Stimulated activated naive CD8-positive, alpha-beta T cell treated with anti-CD3 and anti-CD28 coated beads, Interleukin-15, amount 100 ng/mL, for 72 hours (primary cell): Measurements from ENCODE around the gene KLK3.

ENCODE experiments used
- ATAC-seq: fragments of 150-1000 bp; cut with Tn5 transposase; 2 replicates; pipeline ENCODE4 v1.10.0; 2021; ENCODE audit warnings: mild to moderate bottlenecking, moderate library complexity
- DNase-seq, 2 donors: peaks; one replicate each; pipeline ENCODE4 v3.0.0; 2021 to 2022
- H3K27ac Mint-ChIP-seq, 2 donors: one replicate each; pipeline ENCODE4 v1.8.0; 2022; ENCODE audit warnings: mild to moderate bottlenecking in 2 of 2, mixed read lengths in 2 of 2, moderate library complexity in 2 of 2
- H3K27me3 Mint-ChIP-seq: one replicate; pipeline ENCODE4 v1.8.0; 2022; ENCODE audit warnings: mixed read lengths
- H3K4me1 Mint-ChIP-seq: one replicate; pipeline ENCODE4 v1.8.0; 2022; ENCODE audit warnings: mild to moderate bottlenecking, mixed read lengths
- H3K4me3 Mint-ChIP-seq, 2 donors: one replicate each; pipeline ENCODE4 v1.8.0; 2022; ENCODE audit warnings: mild to moderate bottlenecking in 2 of 2, mixed read lengths in 2 of 2, moderate library complexity in 1 of 2
- H3K9me3 Mint-ChIP-seq, 2 donors: one replicate each; pipeline ENCODE4 v1.8.0; 2022; ENCODE audit warnings: mixed read lengths in 2 of 2

Gene KLK3

DNA sequence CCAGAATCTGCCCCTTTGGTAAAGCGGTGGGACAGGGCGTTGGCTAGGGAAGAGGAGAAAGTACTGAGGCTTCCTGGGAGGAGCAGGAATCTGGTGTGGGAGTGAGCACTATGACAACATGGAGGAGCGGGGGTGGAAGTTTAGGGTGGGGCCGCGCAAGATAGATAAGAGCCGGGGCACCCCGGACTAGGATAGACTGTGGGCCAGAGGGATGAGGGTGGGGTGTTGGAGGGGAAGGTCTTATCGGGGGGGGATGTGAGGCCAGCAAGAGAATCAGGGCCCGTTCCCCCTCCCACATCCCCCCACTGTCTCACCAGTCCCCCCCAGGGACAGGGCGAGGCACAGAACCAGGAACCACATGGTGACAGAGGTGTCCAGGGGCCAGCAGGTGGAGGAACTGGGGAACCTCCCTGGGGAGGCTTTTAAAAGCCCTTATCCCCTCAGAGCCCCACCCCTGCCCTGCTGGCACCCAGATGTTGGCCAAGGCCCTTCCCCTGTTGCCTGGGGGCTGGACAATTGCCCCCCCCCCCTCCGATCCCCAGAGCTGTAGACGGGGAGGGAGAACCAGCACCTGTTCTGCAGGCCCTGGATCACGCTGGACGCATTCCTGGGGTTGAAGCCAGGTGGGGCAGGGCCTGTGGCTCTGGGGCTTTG is 31.2 kb upstream of the KLK3 start, which contains the start of gene KLK1:
TSS of gene KLK1 (minus strand) at position 399 of the 654 bp plus-strand sequence. CDS start at position 360, 39 bp downstream.
- Mint-ChIP-seq H3K4me1 (peaks cover 31% of the 10 kb centered on the region), H3K27ac (no peak within 1 kb of the TSS)
- no peak for ATAC-seq

DNA sequence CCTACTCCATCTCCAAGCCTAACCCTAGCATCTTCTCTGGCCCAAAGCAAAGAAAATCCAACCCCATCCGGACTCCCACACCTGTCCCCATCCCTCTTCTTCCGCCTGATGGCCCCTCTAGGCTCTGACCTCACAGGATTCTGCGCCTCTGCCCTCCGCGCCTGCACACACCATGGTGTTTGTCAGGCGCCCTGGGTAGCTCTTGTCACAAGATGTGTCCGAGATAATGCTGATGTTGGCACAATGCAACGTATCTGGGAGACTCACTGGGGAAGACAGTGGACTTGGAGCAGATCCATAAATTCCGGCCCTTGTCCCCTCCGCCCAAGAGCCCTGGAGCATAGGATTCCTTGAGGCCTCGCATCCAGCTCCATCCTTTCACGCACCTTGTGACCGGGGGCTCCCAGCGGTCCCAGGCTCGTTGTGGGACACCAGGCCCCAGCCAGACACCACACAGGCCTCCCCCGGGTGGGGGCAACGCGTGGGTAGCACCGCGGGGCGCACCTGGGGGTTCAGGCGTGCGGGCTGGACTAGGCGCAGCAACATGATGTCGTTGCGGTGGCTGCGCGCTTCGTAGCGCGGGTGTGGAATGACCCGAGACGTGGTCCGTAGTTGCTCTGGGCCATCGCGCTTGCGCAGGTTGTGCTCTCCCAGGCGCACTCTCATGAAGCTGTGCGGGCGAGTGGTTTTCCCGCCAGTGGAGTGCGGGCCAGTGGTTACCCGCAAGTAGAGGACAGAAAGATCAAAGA is 28.0 kb upstream of the KLK3 start:
- no peak overlapping the region for H3K4me3 Mint-ChIP-seq
- H3K27me3 Mint-ChIP-seq = peaks cover 63% of the 10 kb centered on the region
- no peak for ATAC-seq
- H3K9me3 Mint-ChIP-seq = no peaks in the 10 kb centered on the region
- no peak for DNase-seq
- no peak overlapping the region for H3K27ac Mint-ChIP-seq
- H3K4me1 Mint-ChIP-seq = no peaks in the 10 kb centered on the region

More for the DNA sequence above, 31.2 kb upstream of the KLK3 start, which contains the start of gene KLK1:
- peaks cover 84% of the 10 kb centered on the region for H3K27me3 Mint-ChIP-seq
- no peak for DNase-seq
- H3K4me3 Mint-ChIP-seq = no peak within 1 kb of the TSS
- no peaks in the 10 kb centered on the region for H3K9me3 Mint-ChIP-seq

DNA sequence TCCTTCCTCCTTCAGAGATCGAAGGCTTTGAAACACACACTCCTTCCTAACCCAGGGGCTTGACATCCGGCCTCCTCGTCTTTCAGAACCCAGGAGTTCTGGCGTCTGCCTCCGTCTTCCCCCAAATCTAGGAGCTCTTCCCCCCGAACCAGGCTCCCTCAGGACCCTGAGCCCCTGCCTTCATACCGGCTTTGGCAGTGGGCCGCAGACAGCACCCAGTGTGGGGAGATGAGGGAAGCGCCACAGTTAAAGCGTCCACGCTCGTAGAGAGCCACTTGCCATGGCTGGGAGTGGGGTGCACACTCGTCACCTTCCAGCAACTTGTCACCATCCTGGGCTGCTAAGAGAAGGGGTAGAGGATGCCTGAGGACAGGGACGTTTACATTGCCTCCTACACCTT is 27.2 kb upstream of the KLK3 start:
- Mint-ChIP-seq H3K4me1 (no peaks in the 10 kb centered on the region), H3K27me3 (peaks cover 63% of the 10 kb centered on the region), H3K9me3 (no peaks in the 10 kb centered on the region), H3K27ac (no peak overlapping the region), H3K4me3 (no peak overlapping the region)
- no peak for ATAC-seq
- no peak for DNase-seq

DNA sequence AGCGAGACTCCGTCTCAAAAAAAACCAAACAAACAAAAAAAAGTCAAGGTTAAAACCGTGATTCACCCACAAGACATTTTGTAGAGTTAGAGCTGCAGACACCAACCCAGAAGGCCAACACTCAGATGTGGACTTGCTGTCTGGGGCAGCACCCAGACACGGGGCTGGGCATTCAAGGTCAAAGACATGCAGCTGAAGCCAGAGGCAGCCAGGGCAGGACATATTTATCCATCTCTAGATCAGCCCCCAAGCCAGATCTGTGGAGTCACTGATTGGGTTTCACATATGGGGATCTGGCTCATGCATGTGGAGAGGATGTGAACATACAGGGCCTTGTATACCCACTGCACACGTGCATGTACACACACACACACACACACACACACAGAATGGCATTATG is 24.9 kb upstream of the KLK3 start:
- ATAC-seq = no peak
- H3K27me3 Mint-ChIP-seq = peaks cover 67% of the 10 kb centered on the region
- no peaks in the 10 kb centered on the region for H3K4me1 Mint-ChIP-seq

DNA sequence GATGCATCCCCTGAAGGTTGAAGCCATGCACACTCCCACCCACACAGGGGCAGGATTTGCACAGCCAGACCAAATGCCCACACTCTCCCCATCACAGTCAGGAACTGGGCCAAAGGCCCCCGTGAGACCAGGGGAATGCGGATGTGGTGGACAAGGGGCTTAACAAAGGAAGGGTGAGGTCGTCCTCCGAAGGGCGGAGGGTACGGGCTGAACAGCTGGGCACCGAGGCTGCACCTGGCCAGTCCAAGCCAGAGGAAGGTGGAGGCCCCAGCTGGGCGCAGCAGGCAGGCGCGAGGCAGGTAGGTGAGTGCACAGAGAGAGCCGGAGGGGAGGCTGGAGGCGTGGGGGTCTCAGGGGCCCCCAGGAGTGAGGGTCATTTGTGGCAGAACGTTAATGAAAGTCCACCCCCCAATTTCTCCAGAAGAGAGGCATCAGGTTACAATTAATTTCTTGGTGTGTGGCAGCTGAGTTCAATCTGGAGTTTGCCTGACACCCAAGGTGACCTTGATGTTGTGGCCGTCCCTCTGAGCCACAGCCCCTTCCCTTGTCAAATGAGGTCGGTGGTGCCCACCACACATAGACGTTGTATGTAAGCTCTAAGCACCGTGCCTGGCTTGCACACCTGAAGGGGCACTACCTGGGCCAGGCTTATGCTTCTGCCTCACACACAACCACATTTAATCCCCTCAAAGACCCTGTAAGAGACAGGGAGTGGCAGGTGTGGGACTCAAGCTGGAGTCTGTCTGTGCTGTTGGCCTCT is 24.3 kb upstream of the KLK3 start:
- Mint-ChIP-seq H3K27ac (no peak overlapping the region), H3K4me3 (no peak overlapping the region)

More for the DNA sequence above, 24.9 kb upstream of the KLK3 start:
- Mint-ChIP-seq H3K27ac (no peak overlapping the region), H3K4me3 (no peak overlapping the region), H3K9me3 (no peaks in the 10 kb centered on the region)
- DNase-seq = no peak

DNA sequence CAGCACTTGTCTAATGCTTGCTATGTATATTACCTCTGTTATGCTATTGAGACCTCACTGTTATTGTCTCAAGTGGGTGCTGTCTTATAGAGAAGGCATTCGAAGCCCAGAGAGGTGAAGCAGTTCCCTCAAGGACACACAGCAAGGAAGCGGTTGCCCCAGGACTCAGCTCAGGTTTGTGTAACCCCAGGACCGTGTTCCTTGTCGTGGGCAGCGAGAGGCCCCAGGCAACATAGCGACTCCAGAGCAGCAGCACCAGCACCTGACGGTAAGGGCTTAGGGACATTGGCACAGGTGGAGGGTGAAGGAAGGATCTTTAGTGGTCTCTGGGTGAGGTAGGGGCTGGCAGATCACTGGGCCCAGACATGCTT is 23.7 kb upstream of the KLK3 start:
- Mint-ChIP-seq H3K27me3 (peaks cover 76% of the 10 kb centered on the region), H3K4me3 (no peak overlapping the region), H3K4me1 (peaks cover 10% of the 10 kb centered on the region), H3K9me3 (no peaks in the 10 kb centered on the region), H3K27ac (no peak overlapping the region)
- DNase-seq = no peak
- no peak for ATAC-seq

More for the DNA sequence above, 24.3 kb upstream of the KLK3 start:
- ATAC-seq = no peak
- Mint-ChIP-seq H3K9me3 (no peaks in the 10 kb centered on the region), H3K4me1 (peaks cover 5% of the 10 kb centered on the region), H3K27me3 (peaks cover 73% of the 10 kb centered on the region)
- DNase-seq = no peak

DNA sequence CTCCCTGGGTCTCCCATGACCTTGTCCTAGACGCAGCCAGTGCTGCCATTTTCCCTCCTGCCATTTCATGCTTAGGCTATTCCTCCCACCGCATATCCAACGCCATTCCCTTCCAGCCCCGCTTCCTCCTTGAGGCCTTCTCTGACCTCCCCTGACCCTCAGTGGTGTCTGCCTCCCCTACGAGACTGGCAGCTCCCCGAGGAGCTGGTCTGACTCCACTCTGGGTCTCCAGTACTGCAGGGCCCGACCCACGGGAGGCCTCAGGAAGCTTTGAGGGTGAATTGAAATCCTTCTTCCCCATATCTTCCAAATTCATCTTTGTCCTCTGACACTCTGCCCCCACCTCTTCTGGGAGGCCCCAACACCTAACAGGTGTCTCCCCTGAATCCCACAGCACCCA is 22.0 kb upstream of the KLK3 start:
- no peak overlapping the region for H3K27ac Mint-ChIP-seq
- no peaks in the 10 kb centered on the region for H3K9me3 Mint-ChIP-seq

DNA sequence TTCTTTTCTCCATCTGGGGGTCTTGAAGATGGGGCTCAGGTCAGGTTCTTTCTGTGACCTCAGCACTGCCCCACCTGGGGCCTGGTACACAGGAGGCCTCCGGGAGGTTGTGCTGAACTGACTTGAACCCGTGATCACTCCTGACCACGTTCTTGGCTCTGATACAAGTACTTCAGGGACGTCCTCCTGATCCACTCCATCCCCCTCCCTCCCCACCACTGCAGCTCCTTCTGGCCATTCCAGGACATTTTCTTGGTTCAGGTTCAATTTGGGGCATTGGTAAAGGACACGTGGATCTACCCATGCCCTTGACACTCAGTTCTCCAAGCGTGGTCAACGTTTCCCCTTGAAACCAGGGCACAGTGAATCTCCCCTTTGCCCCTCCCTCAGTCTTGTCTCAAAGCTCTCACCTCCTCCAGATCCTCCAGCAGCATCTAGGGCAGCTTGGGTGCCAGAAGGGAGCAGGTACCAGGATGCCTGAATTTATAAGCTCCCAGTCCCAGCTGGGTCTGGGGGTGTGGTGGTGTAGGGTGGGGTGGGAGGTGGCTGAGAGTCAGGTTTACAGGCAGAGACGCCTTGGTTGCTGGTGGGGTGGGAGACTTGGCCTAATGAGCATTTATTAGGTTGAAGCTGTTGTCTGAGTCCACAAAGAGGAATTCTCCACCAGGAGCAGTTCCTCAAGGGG is 21.5 kb upstream of the KLK3 start, which contains the start of gene KLK15:
TSS of gene KLK15 (minus strand) at position 458 of the 685 bp plus-strand sequence. CDS start 2,082 bp downstream, outside the sequence.
- Mint-ChIP-seq H3K27me3 (peaks cover 76% of the 10 kb centered on the region), H3K4me1 (peaks cover 24% of the 10 kb centered on the region), H3K9me3 (no peaks in the 10 kb centered on the region), H3K27ac (no peak within 1 kb of the TSS), H3K4me3 (no peak within 1 kb of the TSS)
- DNase-seq = no peak
- ATAC-seq = no peak

More for the DNA sequence above, 22.0 kb upstream of the KLK3 start:
- H3K4me3 Mint-ChIP-seq = no peak overlapping the region
- no peak for ATAC-seq
- H3K27me3 Mint-ChIP-seq = peaks cover 76% of the 10 kb centered on the region
- peaks cover 20% of the 10 kb centered on the region for H3K4me1 Mint-ChIP-seq
- no peak for DNase-seq

DNA sequence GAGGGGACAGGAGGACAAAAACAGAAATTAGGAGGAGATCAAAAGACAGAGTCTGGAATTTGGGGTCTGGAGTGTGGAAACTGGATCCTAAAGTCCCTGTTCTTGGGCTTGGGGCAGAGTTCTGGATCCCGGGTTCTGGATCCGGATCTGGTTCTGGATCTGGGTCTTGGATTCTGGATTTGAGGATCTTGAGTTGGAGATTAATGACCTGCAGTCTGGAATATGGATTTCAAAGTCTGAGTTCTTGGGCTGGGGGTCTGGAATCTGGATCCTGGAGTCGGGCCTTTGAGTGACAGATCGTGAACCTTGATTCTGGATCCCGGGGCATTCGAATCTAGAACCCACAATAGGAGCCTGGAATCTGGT is 20.9 kb upstream of the KLK3 start:
- Mint-ChIP-seq H3K4me1 (peaks cover 26% of the 10 kb centered on the region), H3K27ac (no peak overlapping the region), H3K27me3 (peaks cover 81% of the 10 kb centered on the region), H3K4me3 (no peak overlapping the region), H3K9me3 (no peaks in the 10 kb centered on the region)
- ATAC-seq (no peak), DNase-seq (no peak)

DNA sequence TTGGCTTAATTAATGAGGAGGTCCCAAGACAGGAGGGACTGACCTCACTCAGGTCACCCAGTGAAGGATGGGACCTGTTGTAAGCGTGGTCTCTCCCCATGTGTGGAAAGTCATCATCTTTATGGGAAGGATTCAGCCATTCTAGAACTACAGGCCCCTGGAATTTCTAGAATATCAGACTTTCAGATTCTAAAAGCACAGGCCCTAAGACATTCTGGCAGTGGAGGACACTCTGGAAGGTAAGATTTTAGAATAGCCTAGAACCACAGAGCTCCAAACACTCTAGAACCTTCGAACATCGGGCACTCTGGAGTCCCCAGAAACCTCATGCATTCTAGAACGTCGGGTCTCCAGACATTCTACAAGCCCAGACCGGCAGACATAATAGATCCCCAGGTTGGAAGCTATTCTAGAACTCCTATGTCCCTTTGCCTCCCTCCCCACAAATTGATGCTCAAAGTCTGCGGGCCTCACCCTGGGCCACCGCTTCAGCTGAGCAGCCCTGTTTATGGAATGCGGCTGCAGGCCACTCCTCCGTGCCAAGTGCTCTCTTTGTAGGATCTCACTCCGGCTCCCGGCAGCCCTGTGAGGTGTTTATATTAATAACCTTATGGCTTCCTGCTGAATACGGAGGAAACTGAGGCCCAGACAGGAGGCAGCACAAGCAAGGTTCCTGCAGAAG is 19.5 kb upstream of the KLK3 start:
- H3K27me3 Mint-ChIP-seq = peaks cover 94% of the 10 kb centered on the region

DNA sequence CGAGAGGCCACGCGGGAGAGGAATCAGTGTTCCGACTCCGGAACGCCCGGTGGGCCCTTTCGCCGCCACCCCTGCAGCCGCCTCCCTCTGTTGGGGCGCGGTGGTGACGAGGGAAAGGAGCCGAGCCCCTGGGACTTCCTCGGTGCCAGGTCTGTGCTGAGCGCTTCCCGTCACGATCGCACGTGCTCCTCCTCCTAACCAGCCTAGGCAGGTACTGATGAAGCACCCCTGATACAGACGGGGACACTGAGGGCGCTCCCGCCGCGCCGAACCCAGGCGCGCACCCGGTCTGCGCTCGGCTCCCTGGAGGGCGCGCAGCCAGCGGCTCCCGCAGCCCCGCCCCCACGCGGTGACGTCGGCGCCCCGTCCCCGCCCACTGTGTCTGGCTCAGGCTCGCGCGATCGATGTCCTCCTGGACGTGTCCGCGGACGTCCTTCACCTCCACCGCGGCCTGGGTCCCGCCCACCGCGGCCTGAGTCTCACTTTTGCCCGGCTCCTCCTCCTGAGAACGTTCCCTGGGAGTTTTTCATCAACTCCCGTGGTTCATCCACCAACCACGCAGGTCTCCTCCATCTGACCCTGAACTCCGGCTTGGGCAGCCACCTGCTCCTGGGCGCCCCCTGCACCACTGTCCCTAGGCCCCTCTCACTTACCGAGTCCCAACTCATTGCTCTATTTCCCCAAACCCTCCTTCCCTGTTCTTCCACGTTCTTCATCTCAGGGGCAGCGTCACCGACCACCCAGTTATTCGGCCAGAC is 18.8 kb upstream of the KLK3 start:
- Mint-ChIP-seq H3K27me3 (peaks cover 92% of the 10 kb centered on the region), H3K9me3 (no peaks in the 10 kb centered on the region), H3K4me1 (peaks cover 26% of the 10 kb centered on the region), H3K4me3 (peak overlapping the region; percentile 78 to 85), H3K27ac (peak overlapping the region in 1 of 2 donors; percentile 83)
- ATAC-seq (peak; percentile 94), DNase-seq (peak; percentile 68 to 73)

More for the DNA sequence above, 19.5 kb upstream of the KLK3 start:
- Mint-ChIP-seq H3K9me3 (no peaks in the 10 kb centered on the region), H3K27ac (peak overlapping the region in 1 of 2 donors; percentile 83), H3K4me3 (peak overlapping the region; percentile 78 to 85), H3K4me1 (peaks cover 26% of the 10 kb centered on the region)
- DNase-seq (no peak), ATAC-seq (no peak)

DNA sequence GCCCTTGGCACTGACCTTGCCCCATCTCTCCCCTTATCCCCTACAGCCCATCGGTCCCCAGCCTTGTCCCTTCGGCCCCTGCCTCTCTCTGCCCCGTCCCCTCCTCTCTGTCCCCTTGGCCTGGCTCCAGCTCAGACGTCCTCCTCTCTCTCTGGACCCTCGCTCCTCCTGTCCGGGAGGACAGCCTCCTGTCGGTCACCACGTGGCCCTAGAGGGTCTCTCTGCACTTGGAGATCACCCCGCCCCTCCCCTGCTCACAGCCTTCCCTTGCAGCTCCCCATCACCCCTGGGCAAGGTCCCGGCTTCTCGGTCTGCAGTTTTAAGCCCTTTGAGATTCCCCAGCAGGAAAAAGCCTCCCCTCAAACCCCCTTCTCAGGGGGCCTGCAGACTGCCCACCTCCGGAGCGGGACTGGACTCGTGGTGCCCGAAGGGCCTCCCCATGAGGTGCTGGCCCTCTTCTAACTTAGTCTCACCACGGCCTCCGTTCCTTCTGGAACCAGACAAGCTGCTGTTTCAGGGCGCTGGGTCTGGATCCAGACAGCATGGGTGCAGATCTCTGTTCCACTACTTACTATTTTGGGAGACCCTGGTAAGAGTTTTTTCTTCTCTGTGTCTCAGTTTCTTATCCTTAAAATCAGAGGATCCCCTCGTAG is 18.0 kb upstream of the KLK3 start:
- ATAC-seq (no peak), DNase-seq (no peak)
- Mint-ChIP-seq H3K4me1 (peaks cover 26% of the 10 kb centered on the region), H3K27me3 (peaks cover 92% of the 10 kb centered on the region), H3K9me3 (peaks cover 0 to 5% of the 10 kb centered on the region in 2 donors), H3K27ac (no peak overlapping the region), H3K4me3 (peak overlapping the region; percentile 78 to 85)

DNA sequence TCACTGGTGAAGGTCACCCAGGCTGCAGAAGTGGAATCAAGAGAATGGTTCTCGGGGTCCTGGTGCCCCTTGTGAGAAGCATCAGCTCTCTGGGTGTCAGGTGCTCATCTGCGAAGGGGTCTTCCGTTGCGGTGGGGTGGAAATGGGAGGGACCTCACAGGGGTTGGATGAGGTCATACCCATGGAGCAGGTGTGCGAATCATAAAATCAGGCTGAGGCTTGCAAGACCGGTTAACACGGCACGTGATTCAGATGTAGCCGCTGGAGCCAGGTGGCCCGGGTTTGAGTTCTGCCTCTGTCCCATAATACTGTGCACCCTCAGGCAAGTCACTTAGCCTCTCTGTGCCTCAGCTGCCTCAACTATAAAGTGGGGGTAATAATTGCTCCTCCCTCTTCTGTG is 17.4 kb upstream of the KLK3 start:
- DNase-seq (no peak), ATAC-seq (no peak)
- H3K9me3 Mint-ChIP-seq = peaks cover 0 to 5% of the 10 kb centered on the region in 2 donors
- H3K27me3 Mint-ChIP-seq = peaks cover 86% of the 10 kb centered on the region
- no peak overlapping the region for H3K27ac Mint-ChIP-seq
- no peak overlapping the region for H3K4me3 Mint-ChIP-seq
- H3K4me1 Mint-ChIP-seq = peaks cover 26% of the 10 kb centered on the region

DNA sequence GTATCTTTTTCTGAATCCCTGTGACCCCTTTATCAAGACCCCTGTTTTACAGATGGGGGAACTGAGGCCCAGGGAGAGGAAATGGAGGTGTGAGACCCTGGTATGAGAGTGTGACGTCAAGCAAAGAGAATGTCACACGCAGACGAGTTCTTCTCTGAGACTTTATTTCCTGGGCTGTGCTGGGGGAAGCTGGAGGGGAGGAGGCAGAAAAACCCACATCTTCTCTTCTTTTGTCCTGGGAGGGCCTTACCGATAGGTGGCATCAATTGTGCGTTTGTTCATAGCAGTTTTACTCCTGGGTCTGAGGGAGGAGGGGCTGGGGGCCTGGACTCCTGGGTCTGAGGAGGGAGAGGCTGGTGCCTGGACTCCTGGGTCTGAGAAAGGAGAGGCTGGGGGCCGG is 16.5 kb upstream of the KLK3 start:
- DNase-seq (no peak), ATAC-seq (no peak)
- peaks cover 26% of the 10 kb centered on the region for H3K4me1 Mint-ChIP-seq
- peak overlapping the region in 1 of 2 donors; percentile 36 for H3K27ac Mint-ChIP-seq
- peaks cover 4 to 7% of the 10 kb centered on the region in 2 donors for H3K9me3 Mint-ChIP-seq
- H3K4me3 Mint-ChIP-seq = no peak overlapping the region
- H3K27me3 Mint-ChIP-seq = peaks cover 79% of the 10 kb centered on the region
